HEK293 (cell line): ENCODE data around the gene DCLRE1C.

Experiments used
- BCL11B ChIP-seq: fragments of 450-650 bp; formaldehyde crosslinking; IDR thresholded peaks from 2 replicates; pipeline ENCODE4 v1.5.1; 2016; ENCODE audit warnings: low read depth, missing biosample characterization, missing genetic modification characterization
- FEZF1 ChIP-seq: fragments of 450-650 bp; formaldehyde crosslinking; IDR thresholded peaks from 2 replicates; pipeline ENCODE4 v1.5.1; 2016; ENCODE audit warnings: missing biosample characterization, missing genetic modification characterization
- GFI1B ChIP-seq: fragments of 450-650 bp; formaldehyde crosslinking; IDR thresholded peaks from 2 replicates; pipeline ENCODE4 v1.5.1; 2016; ENCODE audit warnings: missing biosample characterization, missing genetic modification characterization
- IKZF3 ChIP-seq: fragments of 450-650 bp; IDR thresholded peaks from 2 replicates; pipeline ENCODE4 v1.5.0; 2018; ENCODE audit warnings: missing biosample characterization, mild to moderate bottlenecking, missing genetic modification characterization, moderate library complexity
- KLF8 ChIP-seq: fragments of 450-650 bp; formaldehyde crosslinking; IDR thresholded peaks from 2 replicates; pipeline ENCODE4 v1.5.1; 2016; ENCODE audit warnings: missing biosample characterization, missing genetic modification characterization
- MEIS1 ChIP-seq: sonication (generic); formaldehyde crosslinking; IDR thresholded peaks from 2 replicates; pipeline ENCODE4 v1.8.1; 2022; ENCODE audit warnings: missing genetic modification reagents, mild to moderate bottlenecking, borderline replicate concordance
- OSR2 ChIP-seq: fragments of 450-650 bp; formaldehyde crosslinking; IDR thresholded peaks from 2 replicates; pipeline ENCODE4 v1.5.1; 2016; ENCODE audit warnings: missing biosample characterization, missing genetic modification characterization
- PRDM10 ChIP-seq: fragments of 450-650 bp; formaldehyde crosslinking; IDR thresholded peaks from 2 replicates; pipeline ENCODE4 v1.5.1; 2016; ENCODE audit warnings: missing biosample characterization, missing genetic modification characterization
- PRDM6 ChIP-seq: fragments of 450-650 bp; formaldehyde crosslinking; IDR thresholded peaks from 2 replicates; pipeline ENCODE4 v1.5.1; 2017; ENCODE audit warnings: missing biosample characterization, missing genetic modification characterization
- REST ChIP-seq: fragments of 450-650 bp; formaldehyde crosslinking; IDR thresholded peaks from 2 replicates; pipeline ENCODE4 v1.5.1; 2016; ENCODE audit warnings: missing biosample characterization, missing genetic modification characterization
- ZBTB6 ChIP-seq: fragments of 450-650 bp; formaldehyde crosslinking; IDR thresholded peaks from 2 replicates; pipeline ENCODE4 v1.5.1; 2017; ENCODE audit warnings: missing biosample characterization, missing genetic modification characterization
- ZFP37 ChIP-seq: fragments of 450-650 bp; formaldehyde crosslinking; IDR thresholded peaks from 2 replicates; pipeline ENCODE4 v1.5.1; 2016; ENCODE audit warnings: missing biosample characterization, missing genetic modification characterization
- ZIC2 ChIP-seq: fragments of 450-650 bp; formaldehyde crosslinking; IDR thresholded peaks from 2 replicates; pipeline ENCODE4 v1.5.1; 2016; ENCODE audit warnings: missing biosample characterization, missing genetic modification characterization
- ZNF184 ChIP-seq: fragments of 450-650 bp; IDR thresholded peaks from 2 replicates; pipeline ENCODE4 v1.5.1; 2018; ENCODE audit warnings: missing biosample characterization, mild to moderate bottlenecking, missing genetic modification characterization
- ZNF2 ChIP-seq: fragments of 450-650 bp; formaldehyde crosslinking; IDR thresholded peaks from 2 replicates; pipeline ENCODE4 v1.5.1; 2016; ENCODE audit warnings: missing biosample characterization, missing genetic modification characterization
- ZNF221 ChIP-seq: fragments of 450-650 bp; formaldehyde crosslinking; IDR thresholded peaks from 2 replicates; pipeline ENCODE4 v1.5.1; 2017; ENCODE audit warnings: missing biosample characterization, missing genetic modification characterization, borderline replicate concordance
- ZNF24 ChIP-seq: fragments of 450-650 bp; formaldehyde crosslinking; IDR thresholded peaks from 2 replicates; pipeline ENCODE4 v1.5.1; 2016; ENCODE audit warnings: missing biosample characterization, missing genetic modification characterization
- ZNF404 ChIP-seq: fragments of 450-650 bp; formaldehyde crosslinking; IDR thresholded peaks from 2 replicates; pipeline ENCODE4 v1.5.1; 2017; ENCODE audit warnings: missing biosample characterization, missing genetic modification characterization
- ZNF433 ChIP-seq: fragments of 450-650 bp; formaldehyde crosslinking; IDR thresholded peaks from 2 replicates; pipeline ENCODE4 v1.5.1; 2016; ENCODE audit warnings: missing biosample characterization, missing genetic modification characterization, low read depth
- ZNF449 ChIP-seq: fragments of 450-650 bp; formaldehyde crosslinking; IDR thresholded peaks from 2 replicates; pipeline ENCODE4 v1.5.1; 2017; ENCODE audit warnings: missing biosample characterization, mild to moderate bottlenecking, missing genetic modification characterization, moderate library complexity
- ZNF501 ChIP-seq: fragments of 450-650 bp; formaldehyde crosslinking; IDR thresholded peaks from 2 replicates; pipeline ENCODE4 v1.5.1; 2016; ENCODE audit warnings: missing biosample characterization, missing genetic modification characterization
- ZNF626 ChIP-seq: fragments of 450-650 bp; sonication (Bioruptor Pico); formaldehyde crosslinking; IDR thresholded peaks from 2 replicates; pipeline ENCODE4 v1.5.1; 2018; ENCODE audit warnings: missing biosample characterization, missing genetic modification characterization, inconsistent platforms
- ZNF658 ChIP-seq: fragments of 450-650 bp; formaldehyde crosslinking; IDR thresholded peaks from 2 replicates; pipeline ENCODE4; 2016; ENCODE audit warnings: missing biosample characterization, missing genetic modification characterization
- ZNF704 ChIP-seq: fragments of 450-650 bp; formaldehyde crosslinking; IDR thresholded peaks from 2 replicates; pipeline ENCODE4 v1.5.1; 2016; ENCODE audit warnings: missing biosample characterization, missing genetic modification characterization
- ZNF837 ChIP-seq: fragments of 450-650 bp; formaldehyde crosslinking; IDR thresholded peaks from 2 replicates; pipeline ENCODE4 v1.5.1; 2016; ENCODE audit warnings: missing biosample characterization, missing genetic modification characterization
- ZXDB ChIP-seq: fragments of 450-650 bp; formaldehyde crosslinking; IDR thresholded peaks from 2 replicates; pipeline ENCODE4 v1.5.1; 2016; ENCODE audit warnings: missing biosample characterization, missing genetic modification characterization

Gene DCLRE1C

GRCh38 chr10:14954001-14954770, at the start of gene DCLRE1C (continued):
- no peak for TF ChIP-seq ZNF704 (tag by site-specific recombination)
- TF ChIP-seq ZNF2 (tag by site-specific recombination) = peak; percentile 80; the same call in 1 of the 2 replicates
- no peak for TF ChIP-seq ZBTB6
- no peak for TF ChIP-seq ZNF626 (tag by site-specific recombination)
- no peak for TF ChIP-seq ZNF837 (tag by site-specific recombination)
- no peak for TF ChIP-seq ZNF658 (tag by site-specific recombination)
- TF ChIP-seq ZNF221 (tag by site-specific recombination) = no peak; the same call in 1 of the 2 replicates
- peak; percentile 93; the same call in 1 of the 2 replicates for TF ChIP-seq ZNF24
- peak; percentile 62; the same call in 1 of the 2 replicates for TF ChIP-seq IKZF3 (tag by site-specific recombination)
- TF ChIP-seq MEIS1 = 0 out of 2 replicates have a peak, but pooled peaks have one; percentile 41
- peak; percentile 60; the same call in 1 of the 2 replicates for TF ChIP-seq BCL11B (tag by site-specific recombination)
- no peak for TF ChIP-seq FEZF1 (tag by site-specific recombination)
- peak; percentile 89 for TF ChIP-seq ZXDB (tag by site-specific recombination)
- no peak for TF ChIP-seq GFI1B
- peak; percentile 87 for TF ChIP-seq PRDM10
- TF ChIP-seq REST (tag by site-specific recombination) = no peak
- TF ChIP-seq PRDM6 = no peak
- no peak for TF ChIP-seq ZNF184 (tag by site-specific recombination)
- TF ChIP-seq ZNF404 = no peak
- TF ChIP-seq ZIC2 (tag by site-specific recombination) = no peak
- TF ChIP-seq ZNF433 (tag by site-specific recombination) = no peak
- TF ChIP-seq ZFP37 (tag by site-specific recombination) = peak; percentile 64; the same call in 1 of the 2 replicates
- TF ChIP-seq OSR2 (tag by site-specific recombination) = no peak; the same call in none of the 2 replicates
- TF ChIP-seq ZNF449 = peak; percentile 81
- TF ChIP-seq KLF8 (tag by site-specific recombination) = peak; percentile 85
- peak; percentile 88; the same call in 1 of the 2 replicates for TF ChIP-seq ZNF501
